HG03135 (cell line): ENCODE measurements around the gene PRTFDC1.

Experiments
- ATAC-seq: cut with Tn5 transposase; IDR thresholded peaks from one replicate; pipeline ENCODE4 v1.9.1; 2021; ENCODE audit warnings: mild to moderate bottlenecking, moderate library complexity; ENCODE audit not compliant: unreplicated experiment

Gene PRTFDC1

DNA sequence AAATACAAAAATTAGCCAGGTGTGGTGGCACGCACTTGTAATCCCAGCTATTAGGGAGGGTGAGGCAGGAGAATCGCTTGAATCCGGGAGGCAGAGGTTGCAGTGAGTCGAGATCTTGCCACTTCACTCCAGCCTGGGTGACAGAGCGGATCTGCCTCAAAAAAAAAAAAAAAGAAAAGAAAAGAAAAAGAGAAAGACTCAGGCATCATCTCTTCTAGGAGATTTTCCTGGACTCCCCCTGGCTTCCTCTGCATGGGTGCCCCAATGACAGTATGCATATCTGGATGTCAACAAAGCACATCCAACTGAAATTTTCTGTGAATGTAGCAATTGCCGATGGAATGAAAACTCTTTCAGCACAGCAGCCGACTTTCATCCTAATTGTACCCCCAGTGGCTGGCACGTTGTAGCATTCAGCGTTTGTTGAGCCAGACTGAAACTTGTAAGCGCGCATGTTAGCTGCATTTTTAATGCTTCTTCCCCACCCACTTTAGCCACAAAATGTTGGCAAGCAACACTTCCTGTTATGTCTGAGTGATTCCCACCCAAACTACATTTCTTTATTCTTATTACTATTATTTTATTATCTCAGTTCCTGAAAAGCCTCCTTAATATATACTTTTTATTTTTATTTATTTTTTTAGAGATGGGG, 70.2 kb downstream of the PRTFDC1 start:
- ATAC-seq: no peak

DNA sequence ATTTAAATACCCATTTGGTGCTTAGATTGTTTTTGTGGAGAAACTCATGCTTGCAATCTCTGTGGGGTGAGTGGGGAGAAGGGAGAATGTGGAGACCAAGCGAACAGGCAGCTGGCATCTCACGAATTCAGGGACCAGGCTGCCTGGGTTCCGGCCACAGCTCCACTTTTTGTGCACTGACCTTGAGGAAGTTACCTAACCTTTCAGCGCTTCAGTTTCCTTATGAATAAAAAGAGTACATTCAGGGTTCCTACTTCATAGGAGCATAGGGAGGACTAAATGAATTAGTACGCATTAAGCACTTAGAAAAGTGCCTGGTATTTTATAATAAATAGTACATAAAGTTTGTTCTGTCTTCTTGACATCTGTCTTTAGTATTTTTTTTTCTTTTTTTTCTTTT, 72.5 kb downstream of the PRTFDC1 start:
- ATAC-seq: no peak

GRCh38 chr10:24874133-24874532, 78.3 kb downstream of the PRTFDC1 start:
- ATAC-seq: no peak

- no peak for ATAC-seq
Measured at GRCh38 chr10:24873281-24873683, 79.1 kb downstream of the PRTFDC1 start.

GRCh38 chr10:24872790-24873182, 79.6 kb downstream of the PRTFDC1 start:
- no peak for ATAC-seq

DNA sequence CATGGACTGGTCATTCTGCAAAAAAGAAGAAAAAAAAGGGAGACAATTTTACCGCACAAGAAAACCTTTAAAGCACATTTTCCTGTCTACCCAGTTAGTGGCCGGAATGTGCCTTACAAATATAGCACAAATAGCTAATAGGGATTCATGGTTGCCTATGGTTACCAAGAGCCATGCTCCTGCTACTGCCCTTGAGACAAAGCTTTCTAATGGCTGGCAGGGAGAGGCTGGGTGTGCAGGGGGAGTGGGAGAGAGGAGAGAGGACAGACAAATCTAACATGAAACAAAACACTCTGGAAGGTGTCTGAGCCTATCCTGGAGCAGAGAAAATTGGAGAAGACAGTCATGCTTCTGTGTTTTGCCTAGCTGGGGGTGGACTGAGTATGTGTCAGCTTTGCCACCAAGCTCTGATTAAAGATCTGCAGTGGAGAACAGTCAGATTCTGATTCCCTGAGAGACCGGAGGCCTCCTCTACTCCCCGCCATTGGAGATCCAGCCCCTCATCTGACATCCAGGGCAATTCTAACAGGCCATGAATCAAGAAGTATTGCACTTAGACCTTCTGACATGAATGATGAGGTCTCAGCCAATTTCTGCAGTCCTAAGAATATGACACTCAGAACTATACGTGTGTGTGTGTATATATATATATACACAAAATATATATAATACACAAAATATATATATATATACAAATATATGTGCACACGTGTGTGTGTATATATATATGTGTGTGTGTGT, 80.2 kb downstream of the PRTFDC1 start:
- no peak for ATAC-seq

DNA sequence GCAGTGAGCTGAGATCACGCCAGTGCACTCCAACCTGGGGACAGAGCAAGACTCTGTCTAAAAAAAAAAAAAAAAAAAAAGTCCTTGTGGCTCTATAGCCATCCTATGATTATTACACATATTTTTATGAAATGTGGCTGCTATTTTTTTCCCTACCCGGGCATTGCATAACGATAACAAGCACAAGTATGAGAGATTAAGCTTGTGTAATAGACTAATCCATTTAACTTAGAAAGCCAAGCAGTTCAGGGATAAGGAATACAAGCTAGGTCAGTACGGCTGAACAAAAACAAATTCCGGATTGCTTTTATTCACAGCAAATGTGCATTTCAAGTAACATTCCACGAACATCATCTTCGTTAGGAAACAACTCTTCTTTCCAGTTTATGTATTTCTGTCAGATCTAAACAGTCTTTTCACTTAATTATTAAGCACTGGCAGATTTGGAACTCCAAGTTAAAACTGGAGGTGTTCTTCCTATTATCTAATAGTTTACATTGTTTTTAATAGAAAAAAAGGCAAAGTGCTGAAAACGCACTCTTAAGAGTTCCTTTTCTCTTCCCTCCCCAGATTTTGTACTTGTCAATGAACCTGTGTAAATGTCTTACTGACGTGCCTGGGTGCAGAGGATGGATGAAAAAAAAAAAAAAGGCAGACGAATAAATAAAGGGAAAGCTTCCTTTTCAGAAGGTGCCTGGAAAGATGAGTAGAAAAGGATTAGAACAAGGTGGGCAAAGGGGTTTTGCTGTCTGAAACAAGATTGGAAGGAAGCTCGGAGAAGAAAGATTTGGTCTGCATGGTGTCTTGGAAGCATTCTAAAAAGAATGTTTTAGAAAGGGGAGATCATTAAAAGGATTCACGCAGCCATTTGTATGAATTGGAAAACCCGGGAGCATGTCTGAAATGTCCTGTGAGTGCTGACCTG, 81.1 kb downstream of the PRTFDC1 start:
- ATAC-seq: no peak

DNA sequence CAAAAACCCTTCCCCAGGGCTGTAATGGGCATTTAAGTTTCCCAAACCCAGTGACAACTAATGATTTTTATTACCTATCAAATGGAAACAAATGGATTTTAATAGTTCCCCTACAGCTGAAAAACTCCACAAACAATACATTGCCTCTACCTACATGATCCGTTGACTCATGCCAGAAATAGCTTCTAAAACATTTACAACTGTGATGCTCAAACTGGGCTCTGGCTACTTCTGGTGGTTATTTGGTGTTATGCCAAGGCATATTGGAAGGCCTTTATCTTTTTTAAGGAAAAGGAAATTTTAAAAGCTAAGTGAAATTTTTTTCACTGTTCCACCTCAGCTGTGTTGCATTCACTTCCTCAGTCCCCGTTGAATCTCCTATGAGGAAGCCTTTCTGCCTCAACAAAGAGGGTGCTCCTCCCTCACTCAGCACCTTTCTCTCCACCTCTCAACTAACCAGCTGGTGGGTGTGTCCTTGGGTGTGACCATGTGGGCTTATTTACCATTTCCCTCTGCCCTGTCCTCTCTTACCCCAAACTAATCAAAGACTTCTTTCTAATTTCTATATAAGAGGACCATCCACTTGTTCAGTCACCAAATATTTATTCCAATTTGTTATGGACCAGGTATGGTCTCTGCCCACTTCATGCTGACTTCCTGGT, 82.9 kb downstream of the PRTFDC1 start:
- ATAC-seq: no peak

GRCh38 chr10:24866604-24867583, 85.5 kb downstream of the PRTFDC1 start:
- ATAC-seq: no peak

- ATAC-seq: no peak
Measured at GRCh38 chr10:24865783-24866182, 86.6 kb downstream of the PRTFDC1 start.

DNA sequence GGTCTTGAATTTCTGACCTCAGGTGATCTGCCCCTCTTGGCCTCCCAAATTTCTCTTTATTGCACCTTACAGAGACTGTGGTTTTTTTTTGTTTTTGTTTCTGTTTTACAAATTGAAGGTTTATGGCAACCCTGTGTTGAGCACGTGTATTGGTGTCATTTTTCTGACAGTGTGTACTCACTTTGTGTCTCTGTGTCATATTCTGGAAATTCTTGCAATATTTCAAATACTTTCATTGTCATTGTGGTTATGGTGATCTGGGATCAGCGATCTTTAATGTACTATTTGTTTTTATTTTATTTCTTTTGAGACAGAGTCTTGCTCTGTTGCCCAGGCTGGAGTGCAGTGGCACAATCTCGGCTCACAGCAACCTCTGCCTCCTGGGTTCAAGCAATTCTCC, 89.8 kb downstream of the PRTFDC1 start:
- ATAC-seq: no peak

DNA sequence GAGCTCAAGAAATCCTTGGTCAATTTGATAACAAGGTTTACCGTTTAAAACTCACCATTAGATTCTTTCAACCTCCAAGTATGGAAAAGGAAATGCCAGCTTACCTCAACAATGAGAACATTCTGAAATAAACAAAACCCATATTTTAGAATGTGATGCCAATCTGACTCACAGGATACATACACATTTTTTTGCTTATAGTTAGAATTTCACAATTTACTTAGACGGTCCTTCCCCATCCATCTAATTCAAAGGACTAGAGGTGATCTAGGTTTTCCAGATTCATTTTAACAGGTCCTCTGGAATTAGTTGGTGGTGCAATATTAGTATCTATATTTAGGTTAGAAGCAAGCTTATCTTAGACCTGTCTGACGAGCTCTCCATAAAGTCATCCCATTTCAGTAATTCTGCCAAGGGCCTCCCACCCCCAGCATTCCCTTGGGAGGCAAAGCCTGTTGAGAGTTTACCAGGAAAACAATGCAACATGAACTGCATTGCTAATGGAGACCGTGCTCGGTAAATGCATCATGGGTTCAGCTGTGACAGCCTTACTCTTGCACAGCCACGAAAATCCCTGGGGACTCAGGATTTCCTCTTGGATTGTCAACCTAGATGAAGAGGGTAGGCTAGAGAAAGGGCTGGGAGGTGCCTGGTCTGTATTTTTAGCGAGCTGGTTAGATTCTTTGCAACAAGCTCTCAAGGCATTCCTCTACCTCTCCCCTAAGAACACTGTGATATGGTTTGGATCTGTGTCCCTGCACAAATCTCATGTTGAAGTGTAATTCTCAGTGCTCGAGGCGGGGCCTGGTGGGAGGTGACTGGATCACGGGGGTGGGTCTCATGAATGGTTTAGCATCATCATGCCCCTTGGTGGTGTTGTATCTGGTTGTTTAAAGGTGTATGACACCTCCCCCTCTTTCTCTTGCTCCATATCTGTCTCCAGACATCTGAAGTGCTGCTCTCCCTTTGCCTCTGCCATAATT, 93.8 kb downstream of the PRTFDC1 start:
- ATAC-seq: no peak

- no peak for ATAC-seq
Measured at GRCh38 chr10:24857031-24857725, 95.2 kb downstream of the PRTFDC1 start.

- ATAC-seq: no peak
Measured at GRCh38 chr10:24854256-24854655, 98.2 kb downstream of the PRTFDC1 start.

GRCh38 chr10:24853661-24854060, 98.7 kb downstream of the PRTFDC1 start:
- no peak for ATAC-seq

DNA sequence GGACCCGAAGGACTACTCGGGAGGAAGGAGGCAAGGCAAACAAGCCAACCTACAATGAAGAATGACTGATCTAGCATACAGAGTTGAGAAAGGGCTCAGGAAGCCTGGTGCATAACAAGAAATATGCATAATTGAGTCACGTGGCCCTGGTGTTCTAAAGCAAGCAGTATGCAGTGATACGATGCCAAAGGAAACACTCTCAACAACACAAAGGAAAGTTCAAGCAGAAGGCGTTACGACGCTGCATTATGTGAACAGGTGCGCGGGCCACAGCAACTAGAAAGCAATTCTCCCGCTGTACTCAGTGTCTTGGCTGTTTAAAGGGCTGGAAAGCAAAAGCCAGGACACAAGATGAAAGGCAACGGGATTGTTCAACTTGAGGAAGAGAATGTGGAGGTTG, 100.8 kb downstream of the PRTFDC1 start:
- no peak for ATAC-seq

- ATAC-seq: no peak
Measured at GRCh38 chr10:24850727-24851296, 101.6 kb downstream of the PRTFDC1 start.
